Stimulated activated CD8-positive, alpha-beta memory T cell treated with anti-CD3 and anti-CD28 coated beads, Interleukin-15, amount 100 ng/mL, for 4 hours (primary cell): ENCODE data around the gene CPLX1.

Experiments used
- DNase-seq, 2 donors: peaks; one replicate each; pipeline ENCODE4 v3.0.0-alpha.2; 2020; ENCODE audit warnings: low read depth in 2 of 2

The CPLX1 gene

DNA sequence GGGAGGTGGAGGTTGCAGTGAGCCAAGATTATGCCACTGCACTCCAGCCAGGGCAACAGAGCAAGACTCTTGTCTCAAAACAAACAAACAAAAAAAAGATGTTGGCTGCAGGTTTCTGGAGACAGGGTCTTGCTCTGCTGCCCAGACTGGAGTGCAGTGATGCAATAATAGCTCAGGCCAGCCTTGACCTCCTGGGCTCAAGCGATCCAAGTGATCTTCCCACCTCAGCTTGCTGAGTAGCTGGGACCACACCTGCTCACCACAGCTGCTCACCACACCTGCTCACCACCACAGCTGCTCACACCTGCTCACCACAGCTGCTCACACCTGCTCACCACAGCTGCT is 29.9 kb upstream of the CPLX1 start:
- DNase-seq: no peak

- no peak for DNase-seq
Measured at GRCh38 chr4:854356-854755, 28.4 kb upstream of the CPLX1 start.

DNA sequence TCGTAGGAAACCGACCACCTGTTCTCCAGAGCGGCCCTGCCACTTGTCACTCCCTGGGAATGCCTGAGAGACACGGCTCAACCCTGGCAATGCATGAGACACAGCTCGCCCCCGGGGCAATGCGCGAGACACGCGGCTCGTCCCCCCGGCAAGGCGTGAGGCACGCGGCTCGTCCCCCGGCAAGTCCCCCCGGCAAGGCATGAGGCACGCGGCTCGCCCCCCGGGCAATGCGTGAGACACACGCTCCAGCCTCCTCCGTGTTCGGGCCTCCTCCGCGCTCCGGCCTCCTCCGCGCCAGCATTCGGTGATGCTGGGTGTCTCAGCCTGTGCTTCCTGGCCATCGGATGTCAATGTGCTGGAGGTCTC is 27.5 kb upstream of the CPLX1 start:
- no peak for DNase-seq

GRCh38 chr4:851701-852430 is 25.9 kb upstream of the CPLX1 start:
- DNase-seq: no peak

GRCh38 chr4:850323-850945 is 24.5 kb upstream of the CPLX1 start:
- no peak for DNase-seq

DNA sequence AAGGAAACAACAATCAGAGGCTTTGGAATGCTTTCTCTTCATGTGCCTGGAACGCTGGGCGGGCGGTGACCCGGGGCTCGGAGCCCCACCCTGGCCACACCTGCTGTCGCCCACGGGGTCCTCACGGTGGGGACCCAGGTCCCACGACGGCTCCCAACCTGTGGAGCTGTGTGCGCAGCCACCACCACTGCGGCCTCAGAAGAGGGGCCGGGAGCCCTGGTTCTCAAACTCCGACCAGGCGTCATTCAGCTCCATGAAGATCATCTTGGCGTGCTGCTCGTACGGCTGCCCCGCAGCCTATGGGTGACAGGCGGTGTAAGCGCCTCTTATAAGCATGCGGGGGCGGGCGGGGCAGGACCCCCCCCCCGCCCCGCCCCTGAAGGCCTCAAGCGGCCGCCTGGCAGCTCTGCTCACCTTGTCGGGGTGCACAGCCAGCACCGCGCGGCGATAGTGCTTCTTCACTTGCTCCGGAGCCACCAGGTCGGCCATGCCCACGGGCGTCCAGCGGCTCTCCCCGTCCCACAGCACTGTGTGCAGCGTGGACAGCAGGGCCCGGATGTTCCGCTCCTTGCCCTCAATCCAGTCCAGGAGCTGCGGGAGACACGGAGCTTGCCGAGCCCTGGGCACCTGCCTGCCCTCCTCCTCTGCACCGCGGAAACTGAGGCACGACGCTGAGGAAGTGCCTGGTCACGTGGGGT is 23.7 kb upstream of the CPLX1 start:
- DNase-seq: no peak

DNA sequence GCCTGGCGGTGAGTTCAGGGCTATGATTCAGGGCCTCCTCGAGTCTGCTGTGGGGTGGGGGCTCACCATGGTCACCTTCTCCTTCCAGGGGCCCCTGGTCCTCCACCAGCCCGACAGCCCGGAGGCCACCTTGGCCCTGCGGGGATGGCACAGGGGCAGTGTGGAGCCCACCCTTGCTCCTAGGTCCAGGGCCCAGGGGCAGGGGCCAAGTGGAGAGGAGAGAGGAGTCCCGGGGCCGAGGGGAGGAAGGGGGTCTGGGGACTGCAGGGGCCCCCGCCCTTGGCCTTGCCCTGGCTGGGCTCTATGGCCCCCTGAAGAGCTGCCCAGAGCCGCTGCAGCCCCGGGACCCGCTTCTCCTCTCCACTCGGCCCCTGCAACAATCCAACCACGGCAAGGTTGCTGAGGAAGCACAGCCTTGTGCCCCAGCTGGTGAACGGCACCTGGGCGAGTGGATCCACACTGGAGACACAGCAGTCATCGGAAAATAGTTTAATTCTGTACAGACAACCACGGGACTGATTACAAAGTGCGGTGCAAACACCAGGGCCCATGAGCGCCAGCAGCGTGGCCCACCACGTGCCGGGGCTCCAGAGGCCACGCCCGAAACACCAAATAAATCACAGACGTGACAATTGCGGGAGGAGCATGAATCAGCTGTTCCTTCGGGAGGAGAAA is 23.0 kb upstream of the CPLX1 start:
- DNase-seq: no peak

- DNase-seq: no peak
Measured at GRCh38 chr4:848307-848691, 22.4 kb upstream of the CPLX1 start.

DNA sequence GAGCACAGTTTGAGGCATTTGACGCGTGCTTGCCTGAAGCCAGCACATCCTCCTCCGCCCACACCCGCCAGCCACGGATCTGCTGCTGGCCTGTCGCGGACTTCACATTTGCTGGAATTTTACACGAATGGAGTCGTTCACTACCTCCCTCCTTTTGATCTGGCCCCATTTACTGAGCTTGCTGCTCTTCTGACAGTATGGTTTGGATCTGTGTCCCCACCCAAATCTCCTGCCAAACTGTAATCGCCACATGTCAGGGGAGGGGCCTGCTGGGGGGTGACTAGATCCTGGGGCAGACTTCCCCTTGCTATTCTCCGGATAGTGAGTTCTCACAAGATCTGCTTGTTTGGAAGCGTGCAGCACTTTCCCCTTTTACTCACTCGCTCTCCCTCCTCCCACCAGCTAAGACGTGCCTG is 19.9 kb upstream of the CPLX1 start:
- no peak for DNase-seq

DNA sequence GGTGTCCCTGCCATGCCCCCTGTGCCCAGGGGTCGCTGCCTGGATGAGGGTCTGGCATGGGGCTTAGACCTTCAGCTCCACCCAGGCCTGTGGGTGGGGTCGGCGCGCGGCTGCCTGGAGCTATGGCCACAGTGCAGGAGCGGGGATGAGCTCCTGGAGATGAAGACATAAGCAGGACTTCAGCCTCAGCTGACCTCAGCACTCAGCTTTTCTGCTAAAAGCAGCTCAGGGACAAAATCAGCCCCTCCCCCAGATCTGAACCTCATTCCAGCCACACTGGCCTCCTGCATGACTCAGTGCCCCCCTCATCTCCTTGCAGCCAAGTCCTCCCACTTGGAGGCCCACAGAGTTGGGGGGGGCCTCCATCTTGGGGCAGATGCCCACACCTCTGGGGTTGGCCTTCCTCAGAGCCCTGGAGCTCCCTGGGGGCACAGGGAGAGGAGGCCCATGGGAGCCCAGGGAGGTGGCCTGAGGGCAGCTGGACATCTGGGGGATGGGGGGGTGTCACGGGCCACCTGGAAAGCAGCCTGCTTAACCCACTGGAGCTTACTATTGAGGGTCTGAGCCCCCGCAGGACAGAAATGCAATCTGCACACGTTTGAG is 19.4 kb upstream of the CPLX1 start:
- DNase-seq: no peak

- no peak for DNase-seq
Measured at GRCh38 chr4:844752-845232, 18.9 kb upstream of the CPLX1 start.

DNA sequence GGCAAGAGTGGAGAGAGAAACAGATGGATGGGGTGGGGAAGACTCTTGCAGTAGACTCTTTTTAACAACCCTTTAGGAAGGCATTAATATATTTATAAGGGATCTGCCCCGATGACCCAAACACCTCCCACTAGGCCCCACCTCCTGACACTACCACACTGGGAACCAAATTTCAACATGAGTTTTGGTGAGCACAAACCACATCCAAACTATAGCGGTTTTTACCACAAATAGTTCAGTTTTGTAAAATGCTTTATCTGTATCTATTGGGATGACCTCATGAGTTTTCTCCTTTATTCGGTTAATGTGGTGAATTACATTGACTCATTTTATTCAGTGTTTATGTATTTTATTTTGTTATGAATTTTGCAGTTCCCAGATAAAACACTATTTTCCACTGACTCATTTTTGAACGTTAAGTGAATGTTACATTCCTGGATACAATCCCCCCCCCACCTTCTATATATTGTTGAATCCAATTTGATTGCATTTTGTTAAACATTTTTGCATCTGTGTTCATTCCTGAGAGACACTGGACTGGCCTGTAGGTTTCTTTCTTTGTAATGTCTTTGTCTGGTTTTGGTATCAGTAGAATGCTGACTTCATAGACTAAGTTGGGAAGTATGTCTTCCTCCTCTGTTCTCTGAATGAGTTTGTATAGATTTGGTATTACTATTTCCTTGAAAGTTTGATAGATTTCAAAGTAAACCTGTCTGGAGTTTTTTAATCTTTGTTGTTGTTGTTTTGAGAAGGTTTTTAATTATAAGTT is 13.9 kb upstream of the CPLX1 start:
- no peak for DNase-seq

- DNase-seq: no peak
Measured at GRCh38 chr4:837772-838171, 11.8 kb upstream of the CPLX1 start.

DNA sequence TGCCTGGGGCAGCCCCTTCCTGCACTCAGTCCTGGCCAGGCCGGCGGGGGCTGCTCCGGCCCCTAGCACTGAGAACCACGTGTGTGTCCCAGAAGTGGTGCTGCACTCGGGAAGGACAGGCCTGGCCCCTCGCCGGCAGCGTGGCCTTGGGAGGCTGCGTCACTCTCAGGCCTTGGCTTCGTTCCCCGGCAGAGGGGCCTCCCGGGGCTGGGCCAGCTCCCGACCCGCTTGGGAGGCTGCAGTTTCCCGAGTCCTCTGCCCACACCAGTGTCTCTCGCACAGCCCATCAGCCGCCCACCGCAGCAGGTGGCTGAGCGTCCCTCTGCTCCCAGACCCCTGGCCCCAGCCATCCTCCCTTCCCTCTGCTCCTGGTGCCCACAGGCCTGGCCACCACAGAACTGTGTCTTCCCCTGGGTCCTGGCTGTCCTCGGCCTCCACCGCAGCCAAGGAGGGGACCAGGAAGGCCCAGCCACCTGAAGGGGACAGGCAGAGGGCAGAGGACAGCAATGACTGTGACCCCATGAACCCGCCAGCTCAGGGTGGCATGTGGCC is 10.9 kb upstream of the CPLX1 start:
- no peak for DNase-seq

DNA sequence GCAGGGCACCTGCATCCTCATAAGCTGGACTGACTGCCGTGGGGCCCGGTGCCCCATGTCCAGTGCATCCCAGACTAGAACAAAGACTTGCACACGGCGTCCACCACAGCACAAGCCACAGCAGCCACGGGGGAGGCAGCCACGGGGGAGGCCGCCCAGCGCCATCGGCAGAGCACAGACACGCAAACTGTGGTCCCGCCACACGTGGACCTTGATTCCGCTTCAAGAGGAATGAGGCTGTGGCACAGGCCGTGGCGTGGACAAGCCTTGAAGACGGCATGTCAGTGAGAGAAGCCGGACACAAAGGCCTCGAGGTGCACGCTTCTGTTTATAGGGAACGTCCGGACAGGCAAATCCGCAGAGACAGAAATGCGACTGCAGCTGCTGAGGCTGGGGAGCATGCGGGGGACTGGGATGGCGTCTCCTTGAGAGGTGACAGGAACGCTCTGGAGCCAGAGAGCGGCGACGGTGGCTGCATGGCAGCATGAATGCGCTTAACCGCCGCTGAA is 10.1 kb upstream of the CPLX1 start:
- no peak for DNase-seq

- no peak for DNase-seq
Measured at GRCh38 chr4:835148-836002, 9.4 kb upstream of the CPLX1 start.

GRCh38 chr4:834368-835147 is 8.6 kb upstream of the CPLX1 start:
- no peak for DNase-seq

- DNase-seq: no peak
Measured at GRCh38 chr4:833731-834367, 7.9 kb upstream of the CPLX1 start.

- DNase-seq: no peak
Measured at GRCh38 chr4:833156-833555, 7.2 kb upstream of the CPLX1 start.
